Endothelial cell of umbilical vein (primary cell): ENCODE measurements around the gene DNAAF5. TPM values are rescaled to one million over a fixed set of nuclear protein-coding genes. Genes with fewer than 3 reads are reported as not detected.

ENCODE experiments used
- BruUV-seq: library from RNA; stranded (reverse); fragments of 400-500 nt; replicated peaks from 2 replicates; lab custom pipeline; 2021; lab: Mats Ljungman, UMichigan
- CTCF ChIA-PET: fragments of 300-600, 350-600 bp; sonication (Branson Sonifier 250); formaldehyde crosslinking; loops from one replicate; lab custom pipeline; 2021; ENCODE audit warnings: antibody characterized with exemption, inconsistent platforms; lab: Charles Lee
- POLR2A ChIA-PET: fragments of 300-600, 350-600 bp; sonication (Branson Sonifier 250); formaldehyde crosslinking; loops from one replicate; lab custom pipeline; 2021; ENCODE audit warnings: antibody characterized with exemption, inconsistent platforms; lab: Charles Lee
- DNase-seq: peaks from one replicate; pipeline ENCODE4 v3.0.0-alpha.2; 2011; ENCODE audit warnings: low read depth, low spot score
- FAIRE-seq: peaks from 2 replicates; lab custom pipeline; 2011; peaks lifted over from hg19 to GRCh38; lab: Jason Lieb, UNC
- H2AFZ ChIP-seq: 2 replicates; pipeline ENCODE4 v1.6.0; 2012; ENCODE audit warnings: low read depth, low read length, control low read depth, inconsistent platforms
- H3K27ac ChIP-seq: 2 replicates; pipeline ENCODE4 v1.5.1; 2011; ENCODE audit warnings: low read depth, mild to moderate bottlenecking, control low read depth, low read length, moderate library complexity; ENCODE audit not compliant: insufficient read depth
- H3K27me3 ChIP-seq, 2 experiments: 2 replicates each; pipeline versions ENCODE4 v1.6.0 to v1.6.1; 2011; ENCODE audit warnings: low read length in 2 of 2, mixed read lengths in 1 of 2; ENCODE audit not compliant: control insufficient read depth in 2 of 2, insufficient read depth in 2 of 2
- H3K36me3 ChIP-seq, 2 experiments: 2 replicates in 1 of 2; 3 replicates in 1 of 2; pipeline ENCODE4 v1.5.1; 2011; ENCODE audit warnings: low read length in 2 of 2, mild to moderate bottlenecking in 1 of 2, moderate library complexity in 1 of 2; ENCODE audit not compliant: control insufficient read depth in 2 of 2, insufficient read depth in 2 of 2; ENCODE audit errors: extremely low read depth in 1 of 2
- H3K4me1 ChIP-seq: 3 replicates; pipeline ENCODE4 v1.5.1; 2011; ENCODE audit warnings: mild to moderate bottlenecking, low read length; ENCODE audit not compliant: control insufficient read depth, insufficient read depth; ENCODE audit errors: extremely low read depth
- H3K4me2 ChIP-seq: 2 replicates; pipeline ENCODE4 v1.6.1; 2011; ENCODE audit warnings: low read length, control low read depth, mixed read lengths; ENCODE audit not compliant: insufficient read depth
- H3K4me3 ChIP-seq, 3 experiments: fragments of 200-600 bp in 1 of 3; sonication (generic), shearing (Covaris generic) in 1 of 3; replicated peaks in 1 of 3; 2 replicates each; pipeline ENCODE4 v1.5.1; 2011 to 2016; ENCODE audit warnings: control low read depth in 3 of 3, low read length in 3 of 3, mild to moderate bottlenecking in 2 of 3, inconsistent platforms in 1 of 3, low read depth in 1 of 3, moderate library complexity in 1 of 3; ENCODE audit not compliant: insufficient read depth in 1 of 3
- H3K79me2 ChIP-seq: 2 replicates; pipeline ENCODE4 v1.6.0; 2012; ENCODE audit warnings: low read length, inconsistent platforms; ENCODE audit not compliant: control insufficient read depth, insufficient read depth
- H3K9ac ChIP-seq: replicated peaks from 2 replicates; pipeline ENCODE3; 2011; ENCODE audit warnings: low read length, control low read depth; ENCODE audit not compliant: insufficient read depth; ENCODE audit errors: extremely low read depth
- H3K9me1 ChIP-seq: replicated peaks from 3 replicates; pipeline ENCODE4 v1.6.0; 2011; ENCODE audit warnings: mild to moderate bottlenecking, low read length; ENCODE audit not compliant: control insufficient read depth, insufficient read depth; ENCODE audit errors: extremely low read depth
- H3K9me3 ChIP-seq: replicated peaks from 2 replicates; pipeline ENCODE4 v1.5.1; 2012; ENCODE audit warnings: low read length, inconsistent platforms; ENCODE audit not compliant: control insufficient read depth, insufficient read depth
- H4K20me1 ChIP-seq: replicated peaks from 2 replicates; pipeline ENCODE3; 2011; ENCODE audit warnings: mild to moderate bottlenecking, low read length; ENCODE audit not compliant: control insufficient read depth, insufficient read depth; ENCODE audit errors: extremely low read depth
- EZH2 ChIP-seq: IDR thresholded peaks from 2 replicates; pipeline ENCODE4 v1.6.1; 2012; ENCODE audit warnings: borderline replicate concordance, low read depth, mild to moderate bottlenecking, moderate library complexity, low read length, inconsistent platforms; ENCODE audit not compliant: severe bottlenecking
- FOS ChIP-seq: IDR thresholded peaks from 2 replicates; pipeline ENCODE4 v1.6.1; 2011; ENCODE audit warnings: mild to moderate bottlenecking, low read length, moderate library complexity, borderline replicate concordance; ENCODE audit not compliant: insufficient read depth
- GATA2 ChIP-seq: IDR thresholded peaks from 2 replicates; pipeline ENCODE4 v1.7.0; 2011; ENCODE audit warnings: low read depth, mild to moderate bottlenecking, moderate library complexity, mixed read lengths, low read length; ENCODE audit not compliant: insufficient read length, insufficient read depth
- JUN ChIP-seq: IDR thresholded peaks from 2 replicates; pipeline ENCODE4 v1.6.1; 2011; ENCODE audit warnings: borderline replicate concordance, low read depth; ENCODE audit not compliant: insufficient read length, insufficient read depth
- MAX ChIP-seq: IDR thresholded peaks from 2 replicates; pipeline ENCODE4 v1.6.1; 2011; ENCODE audit not compliant: insufficient read depth, insufficient read length
- MYC ChIP-seq: IDR thresholded peaks from one replicate; pipeline ENCODE4 v1.6.1; 2011; ENCODE audit warnings: mild to moderate bottlenecking, low read depth, low read length
- POLR2A ChIP-seq: IDR thresholded peaks from 2 replicates; pipeline ENCODE4 v1.6.1; 2012; ENCODE audit warnings: low read depth, mild to moderate bottlenecking, control low read depth, low read length
- POLR2AphosphoS5 ChIP-seq: IDR thresholded peaks from 2 replicates; pipeline ENCODE4 v1.6.1; 2012; ENCODE audit warnings: low read depth, mild to moderate bottlenecking, control low read depth, low read length, moderate library complexity; ENCODE audit not compliant: insufficient read depth
- dilution Hi-C: fragments of 300-500 bp; cut with MboI; formaldehyde crosslinking; loops from one replicate; pipeline ENCODE4 v1.15.0; 2019; ENCODE audit warnings: low sequenced_read_pairs; ENCODE audit not compliant: extremely low pct_ligation_motif_present
- intact Hi-C: fragments of 100-400 bp; cut with micrococcal nuclease; formaldehyde crosslinking; loops from one replicate; pipeline ENCODE4 v1.10.0; 2022
- polyA plus RNA-seq, 4 experiments: library from polyadenylated mRNA; depleted of rRNA in 3 of 4; stranded (reverse) in 3 of 4; unstranded in 1 of 4; fragments of >200 nt; gene quantifications; 2 replicates each; pipeline versions ENCODE4 v1.2.1 to v1.2.3, GENCODE V29; 2011 to 2012; ENCODE audit warnings: missing spikeins in 1 of 4
- total RNA-seq: library from RNA; stranded (reverse); gene quantifications from 2 replicates; pipeline ENCODE4 v1.2.3, GENCODE V29; 2021
- TF ChIP-seq, protein P1 (sequence below), 2 donors: IDR thresholded peaks; 1 replicate in 1 of 2; 2 replicates in 1 of 2; pipeline ENCODE4 v1.5.1; 2011; ENCODE audit warnings: low read length in 2 of 2, mild to moderate bottlenecking in 2 of 2, moderate library complexity in 2 of 2, control low read depth in 1 of 2, inconsistent platforms in 1 of 2, low read depth in 1 of 2; ENCODE audit not compliant: insufficient read depth in 1 of 2; ENCODE audit errors: extremely low read depth in 1 of 2

DNAAF5 gene
- total and polyA plus RNA-seq, 2 donors (not counting 3 experiments of a cell fraction or from before 2014, with no cell fraction given) = 49.3 to 65.5 TPM

DNA sequence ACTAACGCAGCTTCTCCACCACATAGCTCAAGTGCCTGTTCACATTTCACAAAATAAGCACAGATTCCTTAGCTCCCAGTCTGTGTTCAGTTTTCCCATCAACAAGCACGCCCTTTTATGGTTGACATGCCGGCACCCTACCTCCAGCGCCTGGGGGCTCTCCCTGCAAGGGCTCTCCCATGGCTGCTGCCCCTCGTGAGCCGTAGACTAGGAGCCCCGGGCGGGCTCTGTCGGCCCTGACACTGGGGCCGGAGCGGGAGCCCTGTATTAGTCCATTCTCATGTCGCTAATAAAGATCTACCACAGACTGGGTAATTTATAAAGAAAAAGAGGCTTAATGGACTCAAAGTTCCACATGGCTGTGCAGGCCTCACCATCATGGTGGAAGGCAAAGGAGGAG is 34.6 kb downstream of the DNAAF5 start:
- H3K4me1 ChIP-seq = no peaks in the 10 kb centered on the region
- ChIA-PET CTCF (interaction anchor here (0.9 kb wide), 1 partner anchor 439 kb away, joined by 3 read pairs; no protein-coding TSS in a partner anchor), POLR2A (no interaction called here)
- H3K9me1 ChIP-seq = no peaks in the 10 kb centered on the region
- dilution Hi-C loops (no loop called here), intact Hi-C loops (no loop called here)
- H3K36me3 ChIP-seq = peaks cover 10 to 43% of the 10 kb centered on the region in 2 experiments
- no peak overlapping the region for H3K27ac ChIP-seq
- H3K27me3 ChIP-seq = no peaks in the 10 kb centered on the region
- H3K9me3 ChIP-seq = no peaks in the 10 kb centered on the region
- DNase-seq (no peak), FAIRE-seq (no peak)
- no peaks in the 10 kb centered on the region for H4K20me1 ChIP-seq
- no peak overlapping the region for H3K4me3 ChIP-seq
- no peaks in the 10 kb centered on the region for H3K79me2 ChIP-seq
- TF ChIP-seq EZH2 = no peak
- TF ChIP-seq MAX = no peak
- TF ChIP-seq FOS = no peak
- no peak for TF ChIP-seq GATA2
- no peak for TF ChIP-seq POLR2A
- no peak for TF ChIP-seq JUN
- TF ChIP-seq, protein P1, sequence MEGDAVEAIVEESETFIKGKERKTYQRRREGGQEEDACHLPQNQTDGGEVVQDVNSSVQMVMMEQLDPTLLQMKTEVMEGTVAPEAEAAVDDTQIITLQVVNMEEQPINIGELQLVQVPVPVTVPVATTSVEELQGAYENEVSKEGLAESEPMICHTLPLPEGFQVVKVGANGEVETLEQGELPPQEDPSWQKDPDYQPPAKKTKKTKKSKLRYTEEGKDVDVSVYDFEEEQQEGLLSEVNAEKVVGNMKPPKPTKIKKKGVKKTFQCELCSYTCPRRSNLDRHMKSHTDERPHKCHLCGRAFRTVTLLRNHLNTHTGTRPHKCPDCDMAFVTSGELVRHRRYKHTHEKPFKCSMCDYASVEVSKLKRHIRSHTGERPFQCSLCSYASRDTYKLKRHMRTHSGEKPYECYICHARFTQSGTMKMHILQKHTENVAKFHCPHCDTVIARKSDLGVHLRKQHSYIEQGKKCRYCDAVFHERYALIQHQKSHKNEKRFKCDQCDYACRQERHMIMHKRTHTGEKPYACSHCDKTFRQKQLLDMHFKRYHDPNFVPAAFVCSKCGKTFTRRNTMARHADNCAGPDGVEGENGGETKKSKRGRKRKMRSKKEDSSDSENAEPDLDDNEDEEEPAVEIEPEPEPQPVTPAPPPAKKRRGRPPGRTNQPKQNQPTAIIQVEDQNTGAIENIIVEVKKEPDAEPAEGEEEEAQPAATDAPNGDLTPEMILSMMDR (IDR thresholded peaks at IDR 0.05; ENCODE audit: extremely low read depth in 1 of 2, insufficient read depth in 1 of 2, low read depth in 1 of 2, low read length in 2 of 2) = no peak
- TF ChIP-seq POLR2AphosphoS5 = no peak
- no peak for TF ChIP-seq MYC
- H3K4me2 ChIP-seq = no peak overlapping the region
- H3K9ac ChIP-seq = no peak overlapping the region
- H2AFZ ChIP-seq = no peak overlapping the region
- BruUV-seq = no TSS peak
